DOHH2 (cell line): ENCODE results near the gene C1QTNF1.

Source experiments
- EZH2phosphoT487 ChIP-seq: fragments of 200-600 bp; sonication (generic); IDR thresholded peaks from 2 replicates; pipeline ENCODE4 v1.6.1; 2017; ENCODE audit warnings: borderline replicate concordance, mild to moderate bottlenecking, antibody characterized with exemption, low read length, moderate library complexity, mixed read lengths
- TF ChIP-seq, protein P1 (sequence below): fragments of 200-600 bp; sonication (generic); IDR thresholded peaks from one replicate; pipeline ENCODE4 v1.5.1; 2014; ENCODE audit warnings: antibody characterized with exemption, mild to moderate bottlenecking, low read depth, low read length; ENCODE audit not compliant: poor library complexity, severe bottlenecking

DNA sequence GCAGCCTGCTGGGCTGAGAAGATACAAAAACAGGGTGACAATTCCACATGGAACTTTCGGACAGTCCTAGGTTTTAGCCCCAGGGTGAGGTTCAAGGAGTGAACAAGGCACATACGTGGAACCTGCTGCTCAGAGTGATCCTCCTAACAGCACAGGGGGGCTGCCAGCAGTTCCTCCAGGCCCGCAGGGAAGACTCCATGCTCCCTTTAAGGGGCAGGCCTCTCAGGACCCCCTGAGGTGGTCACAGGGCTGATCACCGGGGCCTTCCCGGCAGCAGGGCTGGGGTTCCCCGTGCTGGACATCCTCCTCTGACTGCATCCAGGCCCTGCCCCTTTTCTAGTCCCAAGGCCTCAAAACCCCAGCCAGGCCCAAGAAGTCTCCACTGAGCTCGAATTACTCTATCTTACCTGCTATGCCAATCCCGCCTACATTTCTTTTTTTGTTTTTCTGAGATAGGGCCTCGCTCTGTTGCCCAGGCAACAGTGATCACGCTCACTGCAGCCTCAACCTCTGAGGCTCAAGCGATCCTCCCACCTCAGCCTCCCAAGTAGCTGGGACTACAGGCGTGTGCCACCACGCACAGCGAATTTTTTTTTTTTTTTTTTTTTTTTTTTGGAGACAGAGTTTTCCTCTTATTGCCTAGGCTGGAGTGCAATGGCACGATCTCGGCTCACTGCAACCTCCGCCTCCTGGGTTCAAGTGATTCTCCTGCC lies 24.8 kb upstream of the C1QTNF1 start:
- TF ChIP-seq, protein P1, sequence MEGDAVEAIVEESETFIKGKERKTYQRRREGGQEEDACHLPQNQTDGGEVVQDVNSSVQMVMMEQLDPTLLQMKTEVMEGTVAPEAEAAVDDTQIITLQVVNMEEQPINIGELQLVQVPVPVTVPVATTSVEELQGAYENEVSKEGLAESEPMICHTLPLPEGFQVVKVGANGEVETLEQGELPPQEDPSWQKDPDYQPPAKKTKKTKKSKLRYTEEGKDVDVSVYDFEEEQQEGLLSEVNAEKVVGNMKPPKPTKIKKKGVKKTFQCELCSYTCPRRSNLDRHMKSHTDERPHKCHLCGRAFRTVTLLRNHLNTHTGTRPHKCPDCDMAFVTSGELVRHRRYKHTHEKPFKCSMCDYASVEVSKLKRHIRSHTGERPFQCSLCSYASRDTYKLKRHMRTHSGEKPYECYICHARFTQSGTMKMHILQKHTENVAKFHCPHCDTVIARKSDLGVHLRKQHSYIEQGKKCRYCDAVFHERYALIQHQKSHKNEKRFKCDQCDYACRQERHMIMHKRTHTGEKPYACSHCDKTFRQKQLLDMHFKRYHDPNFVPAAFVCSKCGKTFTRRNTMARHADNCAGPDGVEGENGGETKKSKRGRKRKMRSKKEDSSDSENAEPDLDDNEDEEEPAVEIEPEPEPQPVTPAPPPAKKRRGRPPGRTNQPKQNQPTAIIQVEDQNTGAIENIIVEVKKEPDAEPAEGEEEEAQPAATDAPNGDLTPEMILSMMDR, result no peak
- no peak for TF ChIP-seq EZH2phosphoT487
